Endodermal cell (in vitro differentiated cells): ENCODE results near the gene FAS. TPM values are rescaled to one million over a fixed set of nuclear protein-coding genes. Genes with fewer than 3 reads are reported as not detected.

ENCODE experiments used
- DNase-seq: peaks from one replicate; pipeline ENCODE4 v3.0.0-alpha.2; 2017
- H3K27ac ChIP-seq: 2 replicates; pipeline ENCODE4 v1.5.1; 2013; ENCODE audit warnings: mild to moderate bottlenecking, low read depth, low read length, moderate library complexity
- H3K27me3 ChIP-seq: 2 replicates; pipeline ENCODE4 v1.6.1; 2013; ENCODE audit warnings: mild to moderate bottlenecking, low read length, moderate library complexity; ENCODE audit not compliant: insufficient read depth, control insufficient read depth, poor library complexity, severe bottlenecking
- H3K36me3 ChIP-seq: 2 replicates; pipeline ENCODE4 v1.7.0; 2013; ENCODE audit warnings: mild to moderate bottlenecking, low read length, moderate library complexity; ENCODE audit not compliant: control insufficient read depth, insufficient read depth
- H3K4me1 ChIP-seq: one replicate; pipeline ENCODE4 v1.7.0; 2013; ENCODE audit warnings: low read length; ENCODE audit not compliant: control insufficient read depth, insufficient read depth
- H3K4me3 ChIP-seq: 2 replicates; pipeline ENCODE4 v1.5.1; 2013; ENCODE audit warnings: mild to moderate bottlenecking, low read length, moderate library complexity
- H3K9ac ChIP-seq: 2 replicates; pipeline ENCODE4 v1.6.1; 2013; ENCODE audit warnings: mild to moderate bottlenecking, low read length, moderate library complexity; ENCODE audit not compliant: poor library complexity, severe bottlenecking; ENCODE audit errors: extremely low read depth
- H3K9me3 ChIP-seq: 2 replicates; pipeline ENCODE4 v1.6.1; 2013; ENCODE audit warnings: mild to moderate bottlenecking, low read length, moderate library complexity; ENCODE audit not compliant: control insufficient read depth
- H3K27ac Mint-ChIP-seq: 2 replicates; pipeline ENCODE4 v1.8.0; 2020; ENCODE audit warnings: mixed read lengths
- H3K27me3 Mint-ChIP-seq: 2 replicates; pipeline ENCODE4 v1.8.0; 2021; ENCODE audit warnings: mild to moderate bottlenecking, mixed read lengths; ENCODE audit not compliant: insufficient read depth
- H3K36me3 Mint-ChIP-seq: 2 replicates; pipeline ENCODE4 v1.8.0; 2020; ENCODE audit warnings: low read depth, mixed read lengths
- H3K4me1 Mint-ChIP-seq: 2 replicates; pipeline ENCODE4 v1.8.0; 2020; ENCODE audit warnings: mixed read lengths
- H3K4me3 Mint-ChIP-seq: 2 replicates; pipeline ENCODE4 v1.8.0; 2020; ENCODE audit warnings: mild to moderate bottlenecking, moderate library complexity, mixed read lengths
- H3K9me3 Mint-ChIP-seq: 2 replicates; pipeline ENCODE4 v1.8.0; 2020; ENCODE audit warnings: mild to moderate bottlenecking, mixed read lengths
- CTCF ChIP-seq: fragments of 200-600 bp; sonication (generic); conservative IDR thresholded peaks from 2 replicates; pipeline ENCODE4 v1.5.0; 2021; ENCODE audit warnings: antibody characterized with exemption, mild to moderate bottlenecking
- WGBS, 2 experiments: methylation state at CpG; one replicate each; pipeline versions ENCODE4 v1.1.5 to v1.1.7; 2013; ENCODE audit warnings: missing lambda C conversion rate in 2 of 2, mixed read lengths in 1 of 2; ENCODE audit not compliant: insufficient coverage in 1 of 2, insufficient read length in 1 of 2; 5-methylcytosine and 5-hydroxymethylcytosine counted together
- total RNA-seq, 2 donors: library from RNA; stranded (reverse); fragmentation: NEBNext Ultra II Directional in 1 of 2; extraction: Animal tissue kit (Norgen Biotek cat#: 25700) in 1 of 2; gene quantifications; 2 replicates in 1 of 2; 3 replicates in 1 of 2; pipeline ENCODE4 v1.2.1, GENCODE V29; 2021

The FAS gene
- total RNA-seq, 2 donors from 2014 or later: 0.95 TPM; not detected in 1

DNA sequence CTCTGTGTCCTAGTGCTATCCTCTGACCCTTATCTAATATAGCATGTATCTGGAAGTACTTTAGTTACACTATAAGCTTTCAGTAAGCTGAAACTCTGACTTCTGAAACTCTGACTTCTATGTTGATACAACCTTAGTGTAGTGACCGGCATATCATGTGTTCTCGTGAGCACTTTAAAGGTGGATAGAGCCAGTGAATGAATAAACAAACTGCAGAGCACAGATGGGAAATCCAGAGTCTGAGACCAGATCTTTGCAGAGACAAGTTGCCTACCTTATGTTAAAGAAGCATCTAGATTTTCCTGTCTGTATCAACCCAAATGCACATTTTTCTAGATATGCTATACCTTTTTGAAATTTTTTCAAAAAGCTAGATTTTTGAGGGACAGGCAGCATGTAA is 41.5 kb upstream of the FAS start:
- no peak for TF ChIP-seq CTCF
- H3K36me3 Mint-ChIP-seq: no peaks in the 10 kb centered on the region
- Histone ChIP-seq H3K9me3 (no peaks in the 10 kb centered on the region), H3K36me3 (no peaks in the 10 kb centered on the region), H3K27ac (no peak overlapping the region), H3K4me1 (no peaks in the 10 kb centered on the region), H3K27me3 (no peaks in the 10 kb centered on the region), H3K4me3 (no peak overlapping the region), H3K9ac (no peak overlapping the region)
- no peaks in the 10 kb centered on the region for H3K27me3 Mint-ChIP-seq
- H3K9me3 Mint-ChIP-seq: no peaks in the 10 kb centered on the region
- no peak for DNase-seq
- WGBS, 2 experiments: 90 to 98% methylated on average over 2 of the region's 2 CpGs
- no peaks in the 10 kb centered on the region for H3K4me1 Mint-ChIP-seq
- H3K4me3 Mint-ChIP-seq: no peak overlapping the region
- no peak overlapping the region for H3K27ac Mint-ChIP-seq

GRCh38 chr10:88949912-88950837 is 40.4 kb upstream of the FAS start:
- no peaks in the 10 kb centered on the region for H3K4me1 ChIP-seq
- Mint-ChIP-seq H3K36me3 (no peaks in the 10 kb centered on the region), H3K9me3 (no peaks in the 10 kb centered on the region), H3K4me1 (no peaks in the 10 kb centered on the region), H3K4me3 (no peak overlapping the region), H3K27me3 (no peaks in the 10 kb centered on the region), H3K27ac (no peak overlapping the region)
- H3K4me3 ChIP-seq: no peak overlapping the region
- DNase-seq: no peak
- H3K27ac ChIP-seq: no peak overlapping the region
- H3K9me3 ChIP-seq: no peaks in the 10 kb centered on the region
- no peaks in the 10 kb centered on the region for H3K27me3 ChIP-seq
- no peak for TF ChIP-seq CTCF
- 84 to 91% methylated on average over 3 of the region's 3 CpGs for WGBS, 2 experiments
- no peaks in the 10 kb centered on the region for H3K36me3 ChIP-seq
- H3K9ac ChIP-seq: no peak overlapping the region

GRCh38 chr10:88952647-88953111 is 37.9 kb upstream of the FAS start, which contains the start of gene ACTA2:
Gene ACTA2 (minus strand): TSS chr10:88952773. CDS start chr10:88948930, 3,843 bp downstream.
- Mint-ChIP-seq H3K36me3 (no peaks in the 10 kb centered on the region), H3K9me3 (no peaks in the 10 kb centered on the region), H3K4me1 (no peaks in the 10 kb centered on the region), H3K4me3 (no peak within 1 kb of the TSS), H3K27me3 (no peaks in the 10 kb centered on the region), H3K27ac (no peak within 1 kb of the TSS)
- 89 to 94% methylated on average over 7 to 8 of the region's 8 CpGs for WGBS, 2 experiments
- Histone ChIP-seq H3K4me1 (no peaks in the 10 kb centered on the region), H3K9me3 (no peaks in the 10 kb centered on the region), H3K27ac (no peak within 1 kb of the TSS), H3K4me3 (no peak within 1 kb of the TSS), H3K36me3 (no peaks in the 10 kb centered on the region), H3K9ac (no peak within 1 kb of the TSS), H3K27me3 (no peaks in the 10 kb centered on the region)
- TF ChIP-seq CTCF: no peak
- no peak for DNase-seq
